ENCODE data around the gene GNB1L.

GNB1L gene

GRCh38 chr22:19775496-19776325 is 79.0 kb downstream of the GNB1L start:
- no peak for DNase-seq (ENCODE audit: low read depth)

- DNase-seq (ENCODE audit: low read depth) = no peak
These were observed 80.0 kb downstream of the GNB1L start for GRCh38 chr22:19774628-19775027.

GRCh38 chr22:19773470-19774040 is 81.1 kb downstream of the GNB1L start:
- DNase-seq (ENCODE audit: low read depth) = no peak

GRCh38 chr22:19772673-19773469 is 81.8 kb downstream of the GNB1L start:
- DNase-seq (ENCODE audit: low read depth) = no peak

GRCh38 chr22:19772422-19772672 is 82.3 kb downstream of the GNB1L start:
- DNase-seq (ENCODE audit: low read depth) = no peak

GRCh38 chr22:19770349-19771220 is 84.1 kb downstream of the GNB1L start:
- DNase-seq (ENCODE audit: low read depth) = no peak

GRCh38 chr22:19769393-19769715 is 85.3 kb downstream of the GNB1L start:
- no peak for DNase-seq (ENCODE audit: low read depth)

GRCh38 chr22:19767427-19768341 is 87.0 kb downstream of the GNB1L start:
- DNase-seq (ENCODE audit: low read depth) = no peak

GRCh38 chr22:19766511-19767426 is 87.9 kb downstream of the GNB1L start:
- DNase-seq (ENCODE audit: low read depth) = peak; percentile 52

GRCh38 chr22:19766240-19766510 is 88.5 kb downstream of the GNB1L start:
- DNase-seq (ENCODE audit: low read depth) = no peak

GRCh38 chr22:19765477-19766239 is 89.0 kb downstream of the GNB1L start:
- no peak for DNase-seq (ENCODE audit: low read depth)

- no peak for DNase-seq (ENCODE audit: low read depth)
These were observed 89.8 kb downstream of the GNB1L start for GRCh38 chr22:19764636-19765476.

GRCh38 chr22:19764299-19764593 is 90.4 kb downstream of the GNB1L start:
- DNase-seq (ENCODE audit: low read depth) = no peak

- DNase-seq (ENCODE audit: low read depth) = no peak
These were observed 91.0 kb downstream of the GNB1L start for GRCh38 chr22:19763458-19764298.

- DNase-seq (ENCODE audit: low read depth) = no peak
These were observed 91.9 kb downstream of the GNB1L start for GRCh38 chr22:19762568-19763457.

GRCh38 chr22:19761725-19762567 is 92.7 kb downstream of the GNB1L start:
- no peak for DNase-seq (ENCODE audit: low read depth)
